Measurements from ENCODE around the gene ZGPAT.

The ZGPAT gene

DNA sequence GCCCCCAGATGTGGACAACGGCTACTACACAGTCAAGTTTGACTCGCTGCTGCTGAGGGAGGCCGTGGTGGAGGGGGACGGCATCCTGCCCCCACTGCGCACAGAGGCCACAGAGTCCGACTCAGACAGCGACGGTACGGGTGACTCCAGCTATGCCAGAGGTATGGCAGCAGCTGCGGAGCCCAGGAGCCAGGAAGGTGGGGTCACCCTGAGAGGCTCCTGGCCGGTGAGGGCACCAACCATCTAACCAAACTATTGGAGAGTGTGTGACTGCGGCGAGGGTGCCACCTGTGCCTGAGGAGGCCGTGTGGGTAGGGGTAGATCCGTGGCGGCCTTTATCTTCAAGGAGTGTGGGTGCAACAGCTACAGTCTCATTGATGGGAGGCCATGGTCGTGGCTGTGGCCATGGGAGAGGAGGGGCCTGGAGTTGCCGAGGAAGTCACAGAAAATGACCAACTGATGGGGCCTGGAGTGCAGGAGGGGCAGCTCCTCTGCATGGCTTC is 25.8 kb downstream of the ZGPAT start:
- TF ChIP-seq, protein P1, sequence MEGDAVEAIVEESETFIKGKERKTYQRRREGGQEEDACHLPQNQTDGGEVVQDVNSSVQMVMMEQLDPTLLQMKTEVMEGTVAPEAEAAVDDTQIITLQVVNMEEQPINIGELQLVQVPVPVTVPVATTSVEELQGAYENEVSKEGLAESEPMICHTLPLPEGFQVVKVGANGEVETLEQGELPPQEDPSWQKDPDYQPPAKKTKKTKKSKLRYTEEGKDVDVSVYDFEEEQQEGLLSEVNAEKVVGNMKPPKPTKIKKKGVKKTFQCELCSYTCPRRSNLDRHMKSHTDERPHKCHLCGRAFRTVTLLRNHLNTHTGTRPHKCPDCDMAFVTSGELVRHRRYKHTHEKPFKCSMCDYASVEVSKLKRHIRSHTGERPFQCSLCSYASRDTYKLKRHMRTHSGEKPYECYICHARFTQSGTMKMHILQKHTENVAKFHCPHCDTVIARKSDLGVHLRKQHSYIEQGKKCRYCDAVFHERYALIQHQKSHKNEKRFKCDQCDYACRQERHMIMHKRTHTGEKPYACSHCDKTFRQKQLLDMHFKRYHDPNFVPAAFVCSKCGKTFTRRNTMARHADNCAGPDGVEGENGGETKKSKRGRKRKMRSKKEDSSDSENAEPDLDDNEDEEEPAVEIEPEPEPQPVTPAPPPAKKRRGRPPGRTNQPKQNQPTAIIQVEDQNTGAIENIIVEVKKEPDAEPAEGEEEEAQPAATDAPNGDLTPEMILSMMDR (conservative IDR thresholded peaks at IDR 0.05; ENCODE audit: low read depth, low read length) = no peak
- no peak for DNase-seq (ENCODE audit: low read depth)
- H3K4me3 ChIP-seq (ENCODE audit: low read length) = no peak overlapping the region

DNA sequence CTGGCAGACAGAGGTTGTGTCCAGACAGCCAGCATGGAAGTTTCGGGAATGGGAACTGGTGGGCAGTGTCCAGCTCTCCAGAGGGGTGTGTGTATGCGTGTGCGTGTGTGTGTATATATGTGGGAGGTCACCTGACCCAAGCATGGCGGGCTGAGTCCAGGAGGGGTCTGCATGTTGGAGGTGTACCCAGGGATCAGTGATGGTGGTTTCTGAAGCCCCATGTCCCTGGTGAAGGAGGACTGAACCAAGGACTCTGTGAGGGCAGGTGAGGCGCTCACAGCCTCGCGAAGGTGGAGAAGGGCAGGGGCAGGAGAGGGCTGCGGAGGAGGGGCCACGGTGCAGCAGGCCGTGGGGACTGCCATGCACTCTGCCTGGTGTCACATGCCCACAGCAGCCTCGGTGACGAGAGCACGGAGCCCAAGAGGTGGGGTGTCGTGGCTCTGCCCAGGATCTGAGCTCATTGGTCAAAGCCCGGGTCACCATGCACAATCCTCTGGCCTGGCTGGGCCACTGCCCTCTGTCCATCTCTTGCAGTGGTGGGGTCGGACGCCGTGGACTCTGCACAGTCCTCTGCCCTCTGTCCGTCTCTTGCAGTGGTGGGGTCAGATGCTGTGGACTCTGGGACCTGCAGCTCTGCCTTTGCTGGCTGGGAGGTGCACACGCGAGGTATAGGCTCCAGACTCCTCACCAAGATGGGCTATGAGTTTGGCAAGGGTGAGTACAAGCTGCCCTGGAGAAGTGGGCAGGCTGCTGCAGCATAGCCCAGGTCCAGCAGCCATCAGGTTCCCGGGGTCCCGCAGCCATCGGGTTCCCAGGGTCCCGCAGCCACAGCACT is 26.5 kb downstream of the ZGPAT start:
- no peak overlapping the region for H3K4me3 ChIP-seq (ENCODE audit: low read length)
- TF ChIP-seq, protein P1 (conservative IDR thresholded peaks at IDR 0.05; ENCODE audit: low read depth, low read length) = no peak

DNA sequence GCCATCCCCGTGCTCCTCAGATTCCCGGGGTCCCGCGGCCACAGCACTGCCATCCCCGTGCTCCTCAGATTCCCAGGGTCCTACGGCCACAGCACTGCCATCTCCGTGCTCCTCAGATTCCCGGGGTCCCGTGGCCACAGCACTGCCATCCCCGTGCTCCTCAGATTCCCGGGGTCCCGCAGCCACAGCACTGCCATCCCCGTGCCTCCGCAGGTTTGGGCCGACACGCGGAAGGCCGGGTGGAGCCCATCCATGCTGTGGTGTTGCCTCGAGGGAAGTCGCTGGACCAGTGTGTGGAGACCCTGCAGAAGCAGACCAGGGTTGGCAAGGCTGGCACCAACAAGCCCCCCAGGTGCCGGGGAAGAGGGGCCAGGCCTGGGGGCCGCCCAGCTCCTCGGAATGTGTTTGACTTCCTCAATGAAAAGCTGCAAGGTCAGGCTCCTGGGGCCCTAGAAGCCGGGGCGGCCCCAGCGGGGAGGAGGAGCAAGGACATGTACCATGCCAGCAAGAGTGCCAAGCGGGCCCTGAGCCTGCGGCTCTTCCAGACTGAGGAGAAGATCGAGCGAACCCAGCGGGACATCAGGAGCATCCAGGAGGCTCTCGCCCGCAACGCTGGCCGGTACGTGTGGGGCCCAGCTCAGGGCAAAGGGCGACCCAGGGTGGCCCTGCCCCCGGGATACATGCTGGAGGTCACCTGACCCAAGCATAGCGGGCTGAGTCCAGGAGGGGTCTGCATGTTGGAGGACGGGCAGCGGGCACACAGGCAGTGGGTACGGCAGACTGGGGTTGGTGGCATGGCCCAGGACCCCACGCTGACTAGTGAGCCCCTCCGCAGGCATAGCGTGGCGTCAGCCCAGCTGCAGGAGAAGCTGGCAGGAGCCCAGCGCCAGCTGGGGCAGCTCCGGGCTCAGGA is 27.4 kb downstream of the ZGPAT start:
- no peak overlapping the region for H3K4me3 ChIP-seq (ENCODE audit: low read length)
- no peak for DNase-seq (ENCODE audit: low read depth)
- TF ChIP-seq, protein P1 (conservative IDR thresholded peaks at IDR 0.05; ENCODE audit: low read depth, low read length) = no peak

More for the DNA sequence above, 26.5 kb downstream of the ZGPAT start:
- no peak for DNase-seq (ENCODE audit: low read depth)

DNA sequence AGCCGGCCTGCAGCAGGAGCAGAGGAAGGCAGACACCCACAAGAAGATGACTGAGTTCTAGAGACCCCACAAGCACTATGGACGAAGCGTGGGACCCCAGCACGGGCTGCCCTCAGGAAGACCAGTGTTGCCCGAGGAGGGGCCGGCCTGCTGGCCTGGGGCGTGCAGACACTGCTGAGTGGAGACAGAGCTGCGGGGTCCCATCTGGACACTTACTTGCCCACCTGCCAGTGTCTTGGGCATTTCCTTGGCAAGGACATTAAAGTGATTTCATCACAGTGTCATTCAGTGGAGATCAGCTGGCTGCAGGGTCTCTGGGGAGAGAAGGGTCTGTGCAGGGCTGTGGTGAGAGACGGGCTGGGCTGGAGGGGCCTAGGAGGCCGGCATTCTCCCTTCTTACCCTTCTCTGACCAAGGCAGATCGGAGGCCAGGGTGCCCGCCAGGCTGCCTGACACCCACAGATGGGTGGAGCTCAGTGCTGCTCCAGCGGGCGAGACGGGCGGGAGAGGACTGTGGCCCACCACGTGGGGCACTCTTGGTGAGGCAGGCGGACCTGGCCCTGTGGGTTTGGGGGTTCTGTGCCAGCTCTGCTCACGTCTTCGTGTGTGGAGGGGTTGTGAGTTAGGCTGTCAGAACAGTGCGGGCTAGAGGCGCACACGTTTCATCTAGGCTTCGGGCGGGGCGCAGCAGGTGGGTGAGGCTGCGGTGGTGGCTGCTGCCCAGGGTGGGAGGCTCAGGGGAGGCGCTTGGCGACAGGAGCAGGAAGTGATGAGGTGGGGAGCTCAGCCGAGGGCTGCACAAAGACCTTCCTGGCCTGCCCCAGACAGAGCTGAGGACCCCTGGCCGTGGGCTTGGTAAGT is 28.2 kb downstream of the ZGPAT start, which contains the start of gene LIME1:
Gene LIME1 (plus strand): TSS at position 806 of the 860 bp plus-strand sequence. CDS start 886 bp downstream, outside the sequence.
- no peak for DNase-seq (ENCODE audit: low read depth)

DNA sequence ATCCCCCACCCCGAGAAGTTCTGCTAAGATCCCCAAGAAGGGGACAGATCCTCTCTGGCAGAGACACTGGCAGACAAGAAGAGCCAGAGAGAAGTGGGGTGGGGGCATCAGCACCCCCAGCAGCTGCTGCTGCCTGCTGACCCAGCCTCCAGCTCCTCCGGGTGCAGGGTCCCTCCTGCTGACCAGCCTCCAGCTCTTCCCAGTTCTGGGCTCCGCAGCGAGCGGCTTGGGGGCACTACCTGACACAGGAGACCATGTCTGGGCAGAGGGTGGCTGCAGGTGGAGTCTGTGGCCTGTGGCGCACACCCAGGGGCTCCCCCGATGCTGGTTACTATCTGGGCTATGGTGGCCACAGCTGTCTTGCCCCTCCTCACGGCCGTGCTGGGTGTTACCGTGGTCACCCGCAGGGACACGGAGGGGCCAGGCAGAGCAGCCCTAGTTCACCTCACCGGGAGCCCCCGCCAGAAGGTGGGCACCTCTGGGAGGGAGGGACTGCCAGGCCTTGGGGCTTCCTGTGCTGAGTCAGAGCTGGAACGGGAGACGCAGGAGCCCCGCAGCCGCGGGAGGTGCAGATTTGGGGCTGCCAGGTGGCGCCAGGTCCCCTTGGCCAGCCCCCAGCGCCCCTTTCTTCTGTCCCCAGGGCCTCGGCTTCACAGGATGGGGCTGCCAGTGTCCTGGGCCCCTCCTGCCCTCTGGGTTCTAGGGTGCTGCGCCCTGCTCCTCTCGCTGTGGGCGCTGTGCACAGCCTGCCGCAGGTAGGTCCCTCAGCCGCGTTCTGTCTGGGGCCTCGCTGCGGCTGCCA is 29.3 kb downstream of the ZGPAT start:
- no peak for DNase-seq (ENCODE audit: low read depth)
- TF ChIP-seq, protein P1 (conservative IDR thresholded peaks at IDR 0.05; ENCODE audit: low read depth, low read length) = no peak
- H3K4me3 ChIP-seq (ENCODE audit: low read length) = no peak overlapping the region

More for the DNA sequence above, 28.2 kb downstream of the ZGPAT start, which contains the start of gene LIME1:
- TF ChIP-seq, protein P1 (conservative IDR thresholded peaks at IDR 0.05; ENCODE audit: low read depth, low read length) = no peak
- no peak within 1 kb of the TSS for H3K4me3 ChIP-seq (ENCODE audit: low read length)

DNA sequence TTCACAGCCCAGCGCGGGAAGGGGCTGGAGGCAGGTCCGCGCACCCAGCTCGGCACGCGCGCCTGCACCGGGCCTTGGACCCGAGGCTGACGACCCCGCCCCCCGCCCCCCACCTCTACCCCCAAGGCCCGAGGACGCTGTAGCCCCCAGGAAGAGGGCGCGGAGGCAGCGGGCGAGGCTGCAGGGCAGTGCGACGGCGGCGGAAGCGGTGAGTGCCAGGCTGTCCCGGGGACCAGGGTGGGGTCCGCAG is 29.8 kb downstream of the ZGPAT start:
- peak overlapping the region; percentile 24 for H3K4me3 ChIP-seq (ENCODE audit: low read length)
- TF ChIP-seq, protein P1 (conservative IDR thresholded peaks at IDR 0.05; ENCODE audit: low read depth, low read length) = no peak
- DNase-seq (ENCODE audit: low read depth) = no peak
